C4-2B (cell line): ENCODE data around the gene DHRS12.

Experiments used
- ZFX ChIP-seq: fragments of 450-650 bp; IDR thresholded peaks from 2 replicates; pipeline ENCODE4 v1.6.1; 2017
- TF ChIP-seq, protein P1 (sequence below): fragments of 450-650 bp; conservative IDR thresholded peaks from 2 replicates; pipeline ENCODE4 v1.5.1; 2017; ENCODE audit warnings: mild to moderate bottlenecking

DNA sequence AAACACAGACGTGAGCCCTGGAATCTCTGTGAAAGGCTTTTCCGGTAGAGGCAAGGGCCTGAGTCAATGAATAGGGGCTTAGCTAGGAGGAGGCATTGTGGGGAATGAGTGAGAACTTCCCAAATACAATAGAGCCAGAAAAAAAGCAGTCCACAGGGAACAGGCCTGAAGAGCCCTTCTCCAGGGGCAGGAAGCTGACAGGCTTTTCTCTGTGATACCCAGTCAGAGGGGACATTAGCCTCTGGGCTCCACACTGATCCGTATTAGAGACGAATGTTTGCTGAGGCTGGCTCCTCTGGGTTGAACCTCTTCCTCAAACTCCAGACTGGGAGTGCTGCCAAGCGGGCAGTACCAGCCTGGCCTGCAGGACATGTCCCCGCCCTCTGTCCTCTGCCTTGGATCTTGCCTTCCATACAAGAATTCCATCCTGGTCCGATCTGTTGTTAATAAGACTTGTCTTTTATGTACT lies 2.3 kb downstream of the DHRS12 start:
- TF ChIP-seq, protein P1, sequence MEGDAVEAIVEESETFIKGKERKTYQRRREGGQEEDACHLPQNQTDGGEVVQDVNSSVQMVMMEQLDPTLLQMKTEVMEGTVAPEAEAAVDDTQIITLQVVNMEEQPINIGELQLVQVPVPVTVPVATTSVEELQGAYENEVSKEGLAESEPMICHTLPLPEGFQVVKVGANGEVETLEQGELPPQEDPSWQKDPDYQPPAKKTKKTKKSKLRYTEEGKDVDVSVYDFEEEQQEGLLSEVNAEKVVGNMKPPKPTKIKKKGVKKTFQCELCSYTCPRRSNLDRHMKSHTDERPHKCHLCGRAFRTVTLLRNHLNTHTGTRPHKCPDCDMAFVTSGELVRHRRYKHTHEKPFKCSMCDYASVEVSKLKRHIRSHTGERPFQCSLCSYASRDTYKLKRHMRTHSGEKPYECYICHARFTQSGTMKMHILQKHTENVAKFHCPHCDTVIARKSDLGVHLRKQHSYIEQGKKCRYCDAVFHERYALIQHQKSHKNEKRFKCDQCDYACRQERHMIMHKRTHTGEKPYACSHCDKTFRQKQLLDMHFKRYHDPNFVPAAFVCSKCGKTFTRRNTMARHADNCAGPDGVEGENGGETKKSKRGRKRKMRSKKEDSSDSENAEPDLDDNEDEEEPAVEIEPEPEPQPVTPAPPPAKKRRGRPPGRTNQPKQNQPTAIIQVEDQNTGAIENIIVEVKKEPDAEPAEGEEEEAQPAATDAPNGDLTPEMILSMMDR: no peak
- TF ChIP-seq ZFX: no peak
